Left colon (tissue), 2 donors: ENCODE data around the gene TPX2. TPM values are rescaled to one million over a fixed set of nuclear protein-coding genes. Genes with fewer than 3 reads are reported as not detected.
"Not testable (repeated sequence)": the region's sequence is repeated elsewhere in the genome, so short reads cannot be mapped to it uniquely, and the experiment has no call there.

Experiments
- ATAC-seq: fragments of 200-7000 bp; cut with Tn5 transposase; one replicate; pipeline ENCODE4 v1.9.1; 2020; ENCODE audit warnings: mild to moderate bottlenecking, moderate library complexity
- DNase-seq, 2 donors: peaks; one replicate each; pipeline ENCODE4 v3.0.0-alpha.2; 2020
- intact Hi-C, 2 donors: fragments of 100-400 bp; cut with DNase I in 1 of 2; cut with micrococcal nuclease in 1 of 2; formaldehyde crosslinking; loops; one replicate each; pipeline versions ENCODE4 v1.11.2 to v1.14.0; 2022; cut with DNase I, micrococcal nuclease
- total RNA-seq, 2 donors: library from RNA; stranded (reverse); fragmentation: NEBNext Ultra II Directional; extraction: Animal tissue kit (Norgen Biotek cat#: 25700); gene quantifications; one replicate each; pipeline ENCODE4 v1.2.1, GENCODE V29; 2021
- donor health status: DM: no; HTN: no; CAD: no.
- donor health status: DM: yes; HTN: yes; CAD: no.

Gene TPX2
- total RNA-seq, 2 donors from 2014 or later: 7.4 to 15.8 TPM

- no peak for DNase-seq
- ATAC-seq: no peak
- intact Hi-C loops: no loop called here
Observed at GRCh38 chr20:31801508-31801907, 62.4 kb downstream of the TPX2 start.

- intact Hi-C loops: no loop called here
- ATAC-seq (no peak), DNase-seq (no peak)
Observed at GRCh38 chr20:31803552-31804291, 64.6 kb downstream of the TPX2 start.

- DNase-seq (no peak), ATAC-seq (no peak)
- intact Hi-C loops: no loop called here
Observed at GRCh38 chr20:31806564-31807355, 67.7 kb downstream of the TPX2 start.

GRCh38 chr20:31808481-31808880 lies 69.4 kb downstream of the TPX2 start:
- intact Hi-C loops: no loop called here
- no peak for ATAC-seq
- DNase-seq: no peak

GRCh38 chr20:31809661-31810060 lies 70.6 kb downstream of the TPX2 start:
- DNase-seq: no peak
- no peak for ATAC-seq
- intact Hi-C loops: no loop called here

GRCh38 chr20:31811198-31811597 lies 72.1 kb downstream of the TPX2 start:
- intact Hi-C loops: no loop called here
- DNase-seq: no peak
- ATAC-seq: no peak

- DNase-seq: no peak
- no peak for ATAC-seq
- intact Hi-C loops: no loop called here
Observed at GRCh38 chr20:31811796-31812728, 73.0 kb downstream of the TPX2 start.

- DNase-seq (no peak), ATAC-seq (no peak)
Observed at GRCh38 chr20:31813611-31814010, 74.5 kb downstream of the TPX2 start.

GRCh38 chr20:31814142-31814541 lies 75.1 kb downstream of the TPX2 start:
- DNase-seq, intact Hi-C loops, ATAC-seq: not testable (repeated sequence)

More at GRCh38 chr20:31813611-31814010, 74.5 kb downstream of the TPX2 start:
- intact Hi-C loops: no loop called here

- intact Hi-C loops: no loop called here
- ATAC-seq (peak; percentile 78), DNase-seq (no peak)
Observed at GRCh38 chr20:31815408-31816188, 76.5 kb downstream of the TPX2 start.

- no peak for DNase-seq
- no peak for ATAC-seq
- intact Hi-C loops: no loop called here
Observed at GRCh38 chr20:31816221-31816620, 77.1 kb downstream of the TPX2 start.

- intact Hi-C loops: no loop called here
- ATAC-seq: no peak
- no peak for DNase-seq
Observed at GRCh38 chr20:31817461-31817860, 78.4 kb downstream of the TPX2 start.

- no peak for DNase-seq
- ATAC-seq: no peak
- intact Hi-C loops: no loop called here
Observed at GRCh38 chr20:31818376-31818908, 79.4 kb downstream of the TPX2 start.

- ATAC-seq (no peak), DNase-seq (no peak)
- intact Hi-C loops: no loop called here
Observed at GRCh38 chr20:31819083-31819784, 80.1 kb downstream of the TPX2 start, which contains the start of gene MYLK2. Gene MYLK2, plus strand, starts transcription at chr20:31819356. Its CDS starts 225 bp downstream, at chr20:31819581.

- ATAC-seq (no peak), DNase-seq (no peak)
- intact Hi-C loops: loop anchor here (5.0 to 10.0 kb wide), 2 partner anchors 212 to 215 kb away; no protein-coding TSS in a partner anchor
Observed at GRCh38 chr20:31820228-31820627, 81.1 kb downstream of the TPX2 start.

- intact Hi-C loops: loop anchor here (5.0 to 10.0 kb wide), 2 partner anchors 211 to 213 kb away; no protein-coding TSS in a partner anchor
- ATAC-seq: no peak
- DNase-seq: no peak
Observed at GRCh38 chr20:31821427-31821826, 82.3 kb downstream of the TPX2 start.
